Erythroblast (primary cell): Measurements from ENCODE around the gene PTK6.

ENCODE experiments used
- GATA1 ChIP-seq: IDR thresholded peaks from 2 replicates; pipeline ENCODE4 v1.6.1; 2011; ENCODE audit warnings: low read depth, mild to moderate bottlenecking, control low read depth, low read length, moderate library complexity
- POLR2A ChIP-seq: IDR thresholded peaks from 2 replicates; pipeline ENCODE4 v1.6.1; 2011; ENCODE audit warnings: mild to moderate bottlenecking, low read length

GRCh38 chr20:63563225-63563935 is 26.2 kb upstream of the PTK6 start:
- TF ChIP-seq POLR2A: no peak
- TF ChIP-seq GATA1: no peak
